Measurements from ENCODE around the gene DDX1.

GRCh38 chr2:15645720-15646385, 54.2 kb downstream of the DDX1 start:
- TF ChIP-seq POLR2AphosphoS5 (IDR thresholded peaks at IDR 0.05; ENCODE audit: insufficient read depth in 1 of 2, low read depth in 1 of 2) (no peak), POLR2A (IDR thresholded peaks at IDR 0.05) (no peak)
